Stomach (tissue), 4 donors: ENCODE data around the gene PIK3R6.

Experiments
- CTCF ChIP-seq, 7 experiments: fragments of 450-650 bp in 4 of 7; fragments of 200-600 bp in 3 of 7; sonication (generic) in 3 of 7; IDR thresholded peaks; one replicate each; pipeline ENCODE4 v1.5.1; 2016 to 2019; ENCODE audit warnings: antibody characterized with exemption in 7 of 7, control low read depth in 2 of 7, mild to moderate bottlenecking in 1 of 7
- POLR2AphosphoS5 ChIP-seq, 3 donors: sonication (generic); formaldehyde crosslinking; IDR thresholded peaks; one replicate each; pipeline ENCODE4 v1.6.1; 2016; ENCODE audit warnings: antibody characterized with exemption in 3 of 3

DNA sequence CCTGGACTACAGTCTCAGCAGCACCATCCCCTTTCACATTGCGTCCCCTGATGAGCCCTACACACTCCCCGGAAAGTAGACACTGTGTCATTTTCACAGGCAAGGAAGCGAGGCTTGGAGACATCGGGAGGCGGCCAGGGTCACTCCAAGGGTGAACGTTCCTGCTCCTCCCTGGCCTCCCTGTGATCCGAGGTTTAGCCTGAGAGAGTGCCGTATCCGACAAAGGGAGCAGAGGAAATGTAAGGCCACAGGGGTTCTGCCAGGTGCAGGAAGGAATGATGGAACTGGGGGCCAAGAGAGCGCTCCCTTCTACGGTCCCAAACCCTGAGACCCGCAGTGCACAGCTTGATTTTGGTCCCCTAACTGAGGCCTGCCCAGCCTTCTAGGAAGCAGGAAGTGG lies 8.0 kb upstream of the PIK3R6 start:
- no peak for TF ChIP-seq CTCF (IDR thresholded peaks at IDR 0.05)
- TF ChIP-seq POLR2AphosphoS5 (IDR thresholded peaks at IDR 0.05), result no peak
